SHP77 (cell line): ENCODE measurements around the gene NHLH1.

Experiments used
- DNase-seq, 2 experiments: peaks; one replicate each; lab custom pipeline; 2025; lab: John Stamatoyannopoulos, UW

Gene NHLH1

DNA sequence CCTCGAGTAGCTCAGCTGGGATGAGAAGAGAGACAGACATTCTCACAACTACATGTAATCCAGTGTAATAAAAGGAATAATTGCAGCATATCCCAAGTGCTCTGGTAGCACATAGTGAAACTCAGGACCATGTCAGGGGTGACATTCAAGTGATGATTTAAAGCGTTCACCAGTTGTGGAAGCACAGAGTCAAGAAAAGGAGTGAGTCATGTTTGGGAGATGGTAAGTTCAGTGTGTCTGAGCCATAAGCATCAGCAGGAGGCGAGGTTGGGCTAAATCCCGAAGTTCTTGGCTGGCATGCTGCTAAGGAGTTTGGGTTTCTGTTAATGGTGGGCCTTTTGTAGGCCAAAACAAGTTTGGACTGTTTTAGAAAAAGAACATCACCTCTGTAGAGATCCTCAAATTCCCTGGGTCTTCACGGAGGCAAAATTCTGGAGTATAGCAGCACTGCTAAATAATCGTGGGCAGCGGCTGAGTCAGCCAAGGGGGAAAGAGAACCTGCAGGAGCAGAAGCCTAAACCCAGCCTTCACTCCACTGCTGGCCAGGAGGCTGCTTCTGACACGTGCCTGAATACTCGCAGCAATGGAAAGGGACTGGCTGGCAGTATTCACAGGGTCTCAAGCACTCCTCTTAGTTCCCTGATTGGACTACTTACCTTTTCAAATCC, 7.2 kb upstream of the NHLH1 start:
- DNase-seq, result no peak

DNA sequence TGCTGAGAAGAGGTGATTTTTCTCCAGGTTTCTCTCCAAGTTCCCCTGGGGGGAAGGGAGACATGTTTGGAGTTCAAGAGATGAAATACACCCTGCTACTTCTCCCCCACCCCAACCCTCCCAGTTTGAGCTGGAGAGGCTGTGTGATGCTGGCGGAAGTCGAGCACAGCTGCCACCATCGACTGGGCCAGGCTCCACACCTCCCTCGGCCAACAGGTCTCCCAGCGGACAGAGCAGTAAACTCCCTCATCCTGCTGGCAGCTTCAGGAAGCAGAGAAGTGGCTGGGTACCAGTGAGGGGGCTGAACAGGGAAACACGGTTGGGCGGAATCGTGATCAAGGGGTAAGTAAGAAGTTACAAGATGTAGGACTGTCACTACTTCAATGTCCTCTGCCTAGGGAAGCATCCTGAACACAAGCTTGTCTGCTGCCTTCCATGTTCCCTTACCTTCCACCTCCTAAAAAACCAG, 6.6 kb upstream of the NHLH1 start:
- no peak for DNase-seq

- DNase-seq, result no peak
Observed at GRCh38 chr1:160361199-160361598, 5.7 kb upstream of the NHLH1 start.

- DNase-seq, result no peak
Observed at GRCh38 chr1:160361814-160362167, 5.1 kb upstream of the NHLH1 start.

DNA sequence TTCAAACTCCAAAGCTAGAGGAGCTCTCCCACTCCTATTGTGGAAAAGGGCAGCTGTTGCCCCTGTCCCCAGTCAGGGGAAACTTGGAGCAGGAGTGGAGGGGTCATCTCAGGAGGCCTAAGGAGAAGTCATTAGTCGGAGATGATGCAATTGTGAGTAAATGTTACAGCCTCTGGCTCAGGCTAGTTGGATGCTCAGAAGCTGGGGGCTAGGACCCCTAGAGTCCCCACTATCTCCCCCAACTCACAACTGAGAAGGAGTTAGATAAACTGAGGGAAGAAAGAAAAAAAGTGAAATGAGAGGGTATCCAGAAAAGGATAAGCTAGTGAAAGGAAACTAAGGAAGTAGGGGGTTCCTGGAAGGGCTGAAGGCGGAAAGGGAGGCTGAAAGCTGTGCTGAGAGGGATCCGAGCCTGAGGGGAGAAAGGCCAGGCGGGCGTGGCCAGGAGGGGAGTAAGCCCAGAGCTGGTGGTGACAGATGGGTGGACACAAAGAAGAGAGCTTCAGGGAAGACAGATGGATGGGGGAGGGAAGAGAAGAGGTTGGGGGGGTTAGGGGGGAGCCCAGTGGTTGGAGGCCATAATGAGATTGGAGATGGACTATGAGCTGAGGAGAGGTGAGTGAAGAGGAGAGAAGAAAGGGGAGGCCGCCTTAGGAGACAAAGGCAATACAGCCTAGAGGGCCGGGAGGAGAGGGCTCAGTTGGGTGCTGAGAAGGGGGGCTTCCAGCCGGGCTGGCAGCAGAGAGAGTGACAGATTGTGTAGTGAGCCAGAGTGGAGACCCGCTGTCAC, 4.5 kb upstream of the NHLH1 start:
- no peak for DNase-seq

- DNase-seq, result no peak
Observed at GRCh38 chr1:160363010-160363409, 3.9 kb upstream of the NHLH1 start.

- no peak for DNase-seq
Observed at GRCh38 chr1:160363951-160364735, 2.7 kb upstream of the NHLH1 start.

- no peak for DNase-seq
Observed at GRCh38 chr1:160365325-160365724, 1.5 kb upstream of the NHLH1 start.

- no peak for DNase-seq
Observed at GRCh38 chr1:160367516-160367900, 637 bp downstream of the NHLH1 start.

- DNase-seq, result no peak
Observed at GRCh38 chr1:160367934-160368923, 1.4 kb downstream of the NHLH1 start.

GRCh38 chr1:160369087-160369486, 2.2 kb downstream of the NHLH1 start:
- DNase-seq, result no peak

GRCh38 chr1:160370561-160371345, 3.9 kb downstream of the NHLH1 start:
- no peak for DNase-seq

DNA sequence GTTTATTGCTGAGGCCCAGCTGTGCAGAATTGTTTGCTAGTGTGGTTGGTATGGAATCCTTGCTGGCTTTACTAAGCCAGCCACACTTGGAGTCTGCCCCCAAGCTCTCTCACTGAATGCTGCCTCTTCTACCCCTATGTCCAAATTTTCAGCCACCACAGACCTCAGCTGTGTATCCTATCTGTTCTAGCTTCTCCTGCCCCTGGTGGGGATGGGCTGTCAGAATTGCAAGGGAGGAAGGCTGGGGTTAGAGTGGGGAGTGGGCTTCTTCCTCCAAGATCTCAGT, 4.4 kb downstream of the NHLH1 start:
- DNase-seq, result no peak

- DNase-seq, result no peak
Observed at GRCh38 chr1:160371756-160372155, 4.9 kb downstream of the NHLH1 start.

DNA sequence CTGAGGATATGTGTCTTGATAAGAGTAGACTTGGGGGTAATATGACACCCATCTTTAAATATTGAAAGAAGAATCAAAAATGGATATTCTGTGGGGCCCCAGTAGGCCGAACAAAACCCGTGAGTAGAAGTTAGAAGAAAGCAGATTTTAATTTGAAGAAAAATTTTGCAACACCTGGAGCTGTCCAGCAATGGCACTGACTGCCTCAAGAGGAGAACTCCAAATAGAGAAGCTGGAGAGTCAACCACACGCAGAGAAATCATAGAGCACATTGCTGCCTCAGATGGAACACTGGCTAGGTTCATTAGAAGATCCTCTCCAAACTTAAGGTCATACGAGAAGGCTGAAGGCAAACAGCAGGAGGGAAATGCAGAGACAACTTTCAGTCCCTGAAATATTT, 6.8 kb downstream of the NHLH1 start:
- no peak for DNase-seq

GRCh38 chr1:160374306-160375110, 7.6 kb downstream of the NHLH1 start:
- DNase-seq, result no peak

DNA sequence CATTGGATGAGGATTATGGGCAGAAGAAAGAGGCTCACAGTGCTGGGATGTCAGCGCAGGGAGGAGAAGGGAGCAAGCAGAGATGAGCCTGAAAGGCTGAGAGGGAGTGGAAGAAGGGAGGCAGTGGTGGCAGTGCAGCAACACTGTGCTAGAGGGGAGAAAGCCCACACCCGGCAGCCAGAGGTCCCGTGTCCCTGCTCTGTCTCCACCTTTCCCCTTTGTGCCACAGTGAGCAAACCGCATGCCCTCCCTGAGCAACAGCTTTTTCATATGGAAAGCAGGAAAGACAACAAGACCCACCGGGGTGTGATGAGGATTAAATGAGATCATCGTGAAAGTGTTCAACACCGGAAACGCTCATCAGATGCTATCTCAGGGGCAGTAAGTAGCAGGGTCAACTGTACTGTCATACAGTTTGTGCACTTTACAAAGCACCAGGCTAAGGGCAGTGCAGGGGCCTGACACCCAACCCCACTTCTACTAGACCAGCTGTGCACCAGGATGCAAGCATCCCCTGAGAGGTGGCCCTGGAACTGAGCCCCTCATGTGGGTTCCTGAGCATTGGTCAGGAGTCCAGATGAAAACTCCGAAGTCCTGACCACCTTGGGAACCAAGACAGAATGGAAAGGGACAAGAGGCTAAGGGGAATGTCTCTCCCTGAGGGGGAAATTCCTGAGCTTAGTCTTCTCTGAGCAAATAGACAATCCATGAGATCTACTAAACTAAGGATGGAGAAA, 9.1 kb downstream of the NHLH1 start:
- DNase-seq, result peak in 1 of 2 experiments; percentile 19

DNA sequence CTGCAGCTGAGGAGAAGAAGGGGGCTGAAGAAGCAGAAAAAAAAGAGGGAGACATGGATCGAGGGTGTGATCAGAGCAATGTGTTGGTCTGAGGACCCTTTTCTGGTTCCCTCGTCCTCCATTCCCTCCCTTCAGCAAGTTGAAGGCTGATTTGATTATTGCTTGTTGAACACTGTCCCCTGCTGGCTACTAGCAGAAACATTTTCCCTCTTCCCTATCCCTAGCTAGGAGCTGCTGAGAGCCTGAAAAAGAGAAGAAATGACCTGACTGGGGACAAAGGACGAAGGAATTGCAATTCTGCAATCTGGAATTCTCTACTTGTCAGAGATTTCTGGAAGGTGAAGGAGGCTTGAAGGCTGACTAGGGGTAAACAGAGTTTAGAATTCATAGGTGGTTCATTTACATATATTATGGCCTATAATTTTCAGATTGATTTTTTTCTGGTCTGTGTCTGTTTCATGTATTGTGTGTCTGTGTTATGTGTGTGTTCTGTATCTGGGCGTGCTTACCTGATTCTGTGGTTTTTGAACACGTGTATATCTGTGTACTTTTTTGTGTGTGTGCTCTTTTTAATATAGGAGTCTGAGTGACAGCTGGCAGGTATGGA, 9.8 kb downstream of the NHLH1 start:
- DNase-seq, result peak; percentile 36 to 49

DNA sequence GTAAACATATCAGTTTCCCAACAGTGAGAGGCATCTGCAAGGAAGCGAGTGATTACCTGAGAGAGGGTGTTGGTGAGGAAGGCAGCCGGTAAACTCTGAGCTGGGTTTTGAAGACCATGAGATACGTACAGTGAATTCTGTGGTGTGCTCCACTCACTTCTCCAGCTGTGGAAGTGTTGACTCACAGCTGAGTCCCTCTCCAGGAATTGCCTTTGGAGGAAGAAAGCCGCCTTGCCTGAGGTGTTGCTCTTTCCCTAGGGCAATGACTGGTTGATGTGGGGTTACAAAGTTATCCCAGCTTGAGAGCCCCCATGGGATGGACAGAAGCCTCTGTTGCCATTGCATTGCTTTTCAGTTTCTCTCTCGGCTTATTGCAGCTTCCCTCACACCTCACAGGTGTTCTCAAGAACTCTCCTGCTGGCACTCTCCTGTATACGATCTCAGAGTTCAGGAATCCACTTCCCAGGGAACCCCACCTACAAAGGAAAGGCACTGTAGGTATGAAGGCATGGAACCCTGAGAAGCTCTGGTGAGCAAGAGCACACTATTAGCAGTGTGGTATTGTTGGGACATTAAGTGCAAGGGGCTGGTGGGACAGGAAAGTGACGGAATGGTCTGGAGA, 10.8 kb downstream of the NHLH1 start:
- DNase-seq, result no peak
